ENCODE data around the gene CCDC38.
"Not testable (repeated sequence)": the region's sequence is repeated elsewhere in the genome, so short reads cannot be mapped to it uniquely, and the experiment has no call there.

The CCDC38 gene

GRCh38 chr12:95881331-95881955 lies 61.0 kb downstream of the CCDC38 start:
- DNase-seq: peak; percentile 6

- no peak for DNase-seq
Measured at GRCh38 chr12:95880895-95881294, 61.5 kb downstream of the CCDC38 start.

GRCh38 chr12:95877622-95878021 lies 64.8 kb downstream of the CCDC38 start:
- DNase-seq: no peak

GRCh38 chr12:95874452-95874851 lies 68.0 kb downstream of the CCDC38 start:
- no peak for DNase-seq

GRCh38 chr12:95870897-95871296 lies 71.5 kb downstream of the CCDC38 start:
- no peak for DNase-seq

GRCh38 chr12:95863337-95863736 lies 79.1 kb downstream of the CCDC38 start:
- DNase-seq: no peak

- no peak for DNase-seq
Measured at GRCh38 chr12:95862038-95862437, 80.4 kb downstream of the CCDC38 start.

- no peak for DNase-seq
Measured at GRCh38 chr12:95859947-95860850, 82.2 kb downstream of the CCDC38 start.

- DNase-seq: peak; percentile 26
Measured at GRCh38 chr12:95859344-95859816, 83.0 kb downstream of the CCDC38 start.

- peak; percentile 97 for DNase-seq
Measured at GRCh38 chr12:95858451-95859343, 83.7 kb downstream of the CCDC38 start, which contains the start of gene SNRPF. TSS of gene SNRPF (plus strand) at chr12:95858952. CDS start at chr12:95859074, 122 bp downstream.

GRCh38 chr12:95857799-95858198 lies 84.6 kb downstream of the CCDC38 start:
- DNase-seq: peak; percentile 23

GRCh38 chr12:95857156-95857555 lies 85.3 kb downstream of the CCDC38 start:
- DNase-seq: peak; percentile 46

- DNase-seq: no peak
Measured at GRCh38 chr12:95852133-95852532, 90.3 kb downstream of the CCDC38 start.

- DNase-seq: no peak
Measured at GRCh38 chr12:95851606-95852005, 90.8 kb downstream of the CCDC38 start.

GRCh38 chr12:95848575-95849388 lies 93.6 kb downstream of the CCDC38 start:
- peak; percentile 11 for DNase-seq

GRCh38 chr12:95842426-95842825 lies 100.0 kb downstream of the CCDC38 start:
- not testable (repeated sequence) for DNase-seq

- DNase-seq: peak; percentile 24
Measured at GRCh38 chr12:95838125-95838524, 104.3 kb downstream of the CCDC38 start.

- DNase-seq: no peak
Measured at GRCh38 chr12:95837240-95838038, 105.0 kb downstream of the CCDC38 start.

GRCh38 chr12:95836630-95837239 lies 105.7 kb downstream of the CCDC38 start:
- no peak for DNase-seq

GRCh38 chr12:95836185-95836609 lies 106.2 kb downstream of the CCDC38 start:
- no peak for DNase-seq

GRCh38 chr12:95834572-95834971 lies 107.8 kb downstream of the CCDC38 start:
- DNase-seq: no peak

Data from NCI-H2227 treated with DMSO at 0.1 percent for 48 hours (cell line).